ENCODE measurements around the gene PCNX1.

PCNX1 gene

GRCh38 chr14:70893858-70894291 lies 13.4 kb upstream of the PCNX1 start:
- no peak overlapping the region for H3K27ac ChIP-seq (ENCODE audit: low read length, poor library complexity, severe bottlenecking)
- H3K14ac ChIP-seq (ENCODE audit: low read length in 2 of 2): no peak overlapping the region
- no peaks in the 10 kb centered on the region for H3K9me3 ChIP-seq (ENCODE audit: control insufficient read depth, low read length)
- H2BK5ac ChIP-seq (ENCODE audit: low read depth, low read length, poor library complexity, severe bottlenecking): no peak overlapping the region
- no peak overlapping the region for H2BK12ac ChIP-seq (ENCODE audit: low read length in 2 of 2)
- H3K23ac ChIP-seq (ENCODE audit: low read length in 2 of 2): no peak overlapping the region
- H3K18ac ChIP-seq (ENCODE audit: low read depth in 1 of 2, low read length in 2 of 2): no peak overlapping the region
- no peak overlapping the region for H4K91ac ChIP-seq (ENCODE audit: low read length)
- WGBS: 92% methylated on average over 4 of the region's 5 CpGs
- H3K36me3 ChIP-seq (ENCODE audit: control insufficient read depth in 1 of 2, insufficient read depth in 2 of 2, low read depth in 1 of 2, low read length in 2 of 2): no peaks in the 10 kb centered on the region
- H2BK120ac ChIP-seq (ENCODE audit: low read depth, low read length): no peak overlapping the region
- H3K4me2 ChIP-seq (ENCODE audit: low read length, poor library complexity, severe bottlenecking): no peak overlapping the region
- no peak overlapping the region for H2AK5ac ChIP-seq (ENCODE audit: low read length, severe bottlenecking)
- H3K9ac ChIP-seq (ENCODE audit: low read length): no peak overlapping the region
- no peaks in the 10 kb centered on the region for H3K27me3 ChIP-seq (ENCODE audit: control insufficient read depth in 1 of 2, insufficient read depth in 1 of 2, low read length in 2 of 2)
- DNase-seq: no peak
- H3K4me1 ChIP-seq (ENCODE audit: control insufficient read depth, insufficient read depth, low read depth, low read length): peaks cover 4% of the 10 kb centered on the region
- no peak overlapping the region for H3K4ac ChIP-seq (ENCODE audit: low read depth in 1 of 2, low read length in 2 of 2)
- H2AFZ ChIP-seq (ENCODE audit: low read depth, low read length): no peak overlapping the region
- H3K4me3 ChIP-seq (ENCODE audit: insufficient read depth in 1 of 2, low read depth in 1 of 2, low read length in 2 of 2): no peak overlapping the region
- no peak overlapping the region for H2BK15ac ChIP-seq (ENCODE audit: low read depth, poor library complexity, severe bottlenecking)
- H4K8ac ChIP-seq (ENCODE audit: low read length): no peak overlapping the region
- H3K79me1 ChIP-seq (replicated peaks; ENCODE audit: low read length, poor library complexity, severe bottlenecking): no peaks in the 10 kb centered on the region

- DNase-seq: peak; percentile 62
- H3K9ac ChIP-seq (ENCODE audit: low read length): no peak overlapping the region
- H2BK120ac ChIP-seq (ENCODE audit: low read depth, low read length): no peak overlapping the region
- H3K14ac ChIP-seq (ENCODE audit: low read length in 2 of 2): no peak overlapping the region
- H3K23ac ChIP-seq (ENCODE audit: low read length in 2 of 2): no peak overlapping the region
- no peaks in the 10 kb centered on the region for H3K36me3 ChIP-seq (ENCODE audit: control insufficient read depth in 1 of 2, insufficient read depth in 2 of 2, low read depth in 1 of 2, low read length in 2 of 2)
- no peak overlapping the region for H3K4me3 ChIP-seq (ENCODE audit: insufficient read depth in 1 of 2, low read depth in 1 of 2, low read length in 2 of 2)
- H3K4me1 ChIP-seq (ENCODE audit: control insufficient read depth, insufficient read depth, low read depth, low read length): peaks cover 4% of the 10 kb centered on the region
- H3K27me3 ChIP-seq (ENCODE audit: control insufficient read depth in 1 of 2, insufficient read depth in 1 of 2, low read length in 2 of 2): no peaks in the 10 kb centered on the region
- H2BK12ac ChIP-seq (ENCODE audit: low read length in 2 of 2): no peak overlapping the region
- no peak overlapping the region for H3K4me2 ChIP-seq (ENCODE audit: low read length, poor library complexity, severe bottlenecking)
- no peak overlapping the region for H4K8ac ChIP-seq (ENCODE audit: low read length)
- H2BK15ac ChIP-seq (ENCODE audit: low read depth, poor library complexity, severe bottlenecking): no peak overlapping the region
- H3K27ac ChIP-seq (ENCODE audit: low read length, poor library complexity, severe bottlenecking): no peak overlapping the region
- no peak overlapping the region for H2AK5ac ChIP-seq (ENCODE audit: low read length, severe bottlenecking)
- H4K91ac ChIP-seq (ENCODE audit: low read length): no peak overlapping the region
- no peaks in the 10 kb centered on the region for H3K9me3 ChIP-seq (ENCODE audit: control insufficient read depth, low read length)
- H2BK5ac ChIP-seq (ENCODE audit: low read depth, low read length, poor library complexity, severe bottlenecking): no peak overlapping the region
- H3K79me1 ChIP-seq (replicated peaks; ENCODE audit: low read length, poor library complexity, severe bottlenecking): no peaks in the 10 kb centered on the region
- 25% methylated on average over 1 of the region's 2 CpGs for WGBS
- no peak overlapping the region for H2AFZ ChIP-seq (ENCODE audit: low read depth, low read length)
- H3K18ac ChIP-seq (ENCODE audit: low read depth in 1 of 2, low read length in 2 of 2): no peak overlapping the region
- no peak overlapping the region for H3K4ac ChIP-seq (ENCODE audit: low read depth in 1 of 2, low read length in 2 of 2)
Observed at GRCh38 chr14:70894868-70895267, 12.4 kb upstream of the PCNX1 start.

- H3K9ac ChIP-seq (ENCODE audit: low read length): no peak overlapping the region
- WGBS: 80% methylated on average over 1 of the region's 1 CpG
- no peak overlapping the region for H3K18ac ChIP-seq (ENCODE audit: low read depth in 1 of 2, low read length in 2 of 2)
- H3K4me3 ChIP-seq (ENCODE audit: insufficient read depth in 1 of 2, low read depth in 1 of 2, low read length in 2 of 2): no peak overlapping the region
- no peak overlapping the region for H2AFZ ChIP-seq (ENCODE audit: low read depth, low read length)
- H3K36me3 ChIP-seq (ENCODE audit: control insufficient read depth in 1 of 2, insufficient read depth in 2 of 2, low read depth in 1 of 2, low read length in 2 of 2): no peaks in the 10 kb centered on the region
- no peak overlapping the region for H3K4me2 ChIP-seq (ENCODE audit: low read length, poor library complexity, severe bottlenecking)
- H3K79me1 ChIP-seq (replicated peaks; ENCODE audit: low read length, poor library complexity, severe bottlenecking): no peaks in the 10 kb centered on the region
- H2BK5ac ChIP-seq (ENCODE audit: low read depth, low read length, poor library complexity, severe bottlenecking): no peak overlapping the region
- peaks cover 1% of the 10 kb centered on the region for H3K4me1 ChIP-seq (ENCODE audit: control insufficient read depth, insufficient read depth, low read depth, low read length)
- H3K27ac ChIP-seq (ENCODE audit: low read length, poor library complexity, severe bottlenecking): no peak overlapping the region
- H2BK15ac ChIP-seq (ENCODE audit: low read depth, poor library complexity, severe bottlenecking): no peak overlapping the region
- no peak overlapping the region for H3K4ac ChIP-seq (ENCODE audit: low read depth in 1 of 2, low read length in 2 of 2)
- H2BK120ac ChIP-seq (ENCODE audit: low read depth, low read length): no peak overlapping the region
- H3K9me3 ChIP-seq (ENCODE audit: control insufficient read depth, low read length): no peaks in the 10 kb centered on the region
- no peak overlapping the region for H2BK12ac ChIP-seq (ENCODE audit: low read length in 2 of 2)
- no peak overlapping the region for H4K91ac ChIP-seq (ENCODE audit: low read length)
- H3K14ac ChIP-seq (ENCODE audit: low read length in 2 of 2): no peak overlapping the region
- H2AK5ac ChIP-seq (ENCODE audit: low read length, severe bottlenecking): no peak overlapping the region
- H3K23ac ChIP-seq (ENCODE audit: low read length in 2 of 2): no peak overlapping the region
- H4K8ac ChIP-seq (ENCODE audit: low read length): no peak overlapping the region
- DNase-seq: no peak
- no peaks in the 10 kb centered on the region for H3K27me3 ChIP-seq (ENCODE audit: control insufficient read depth in 1 of 2, insufficient read depth in 1 of 2, low read length in 2 of 2)
Observed at GRCh38 chr14:70896317-70896716, 10.9 kb upstream of the PCNX1 start.

- peak; percentile 35 for DNase-seq
- peaks cover 7% of the 10 kb centered on the region for H3K4me1 ChIP-seq (ENCODE audit: control insufficient read depth, insufficient read depth, low read depth, low read length)
- no peak overlapping the region for H3K23ac ChIP-seq (ENCODE audit: low read length in 2 of 2)
- no peak overlapping the region for H3K4ac ChIP-seq (ENCODE audit: low read depth in 1 of 2, low read length in 2 of 2)
- no peak overlapping the region for H4K91ac ChIP-seq (ENCODE audit: low read length)
- H3K4me2 ChIP-seq (ENCODE audit: low read length, poor library complexity, severe bottlenecking): no peak overlapping the region
- H2AK5ac ChIP-seq (ENCODE audit: low read length, severe bottlenecking): peak overlapping the region; percentile 51
- no peak overlapping the region for H2BK15ac ChIP-seq (ENCODE audit: low read depth, poor library complexity, severe bottlenecking)
- H3K4me3 ChIP-seq (ENCODE audit: insufficient read depth in 1 of 2, low read depth in 1 of 2, low read length in 2 of 2): peak overlapping the region in 1 of 2 experiments; percentile 38
- no peaks in the 10 kb centered on the region for H3K36me3 ChIP-seq (ENCODE audit: control insufficient read depth in 1 of 2, insufficient read depth in 2 of 2, low read depth in 1 of 2, low read length in 2 of 2)
- no peaks in the 10 kb centered on the region for H3K9me3 ChIP-seq (ENCODE audit: control insufficient read depth, low read length)
- no peaks in the 10 kb centered on the region for H3K79me1 ChIP-seq (replicated peaks; ENCODE audit: low read length, poor library complexity, severe bottlenecking)
- no peak overlapping the region for H3K27ac ChIP-seq (ENCODE audit: low read length, poor library complexity, severe bottlenecking)
- 98% methylated on average over 3 of the region's 3 CpGs for WGBS
- H3K27me3 ChIP-seq (ENCODE audit: control insufficient read depth in 1 of 2, insufficient read depth in 1 of 2, low read length in 2 of 2): no peaks in the 10 kb centered on the region
- no peak overlapping the region for H2BK5ac ChIP-seq (ENCODE audit: low read depth, low read length, poor library complexity, severe bottlenecking)
- no peak overlapping the region for H2AFZ ChIP-seq (ENCODE audit: low read depth, low read length)
- H2BK120ac ChIP-seq (ENCODE audit: low read depth, low read length): no peak overlapping the region
- no peak overlapping the region for H4K8ac ChIP-seq (ENCODE audit: low read length)
- peak overlapping the region; percentile 7 for H3K9ac ChIP-seq (ENCODE audit: low read length)
- H3K14ac ChIP-seq (ENCODE audit: low read length in 2 of 2): no peak overlapping the region
- H3K18ac ChIP-seq (ENCODE audit: low read depth in 1 of 2, low read length in 2 of 2): peak overlapping the region in 1 of 2 experiments; percentile 58
- H2BK12ac ChIP-seq (ENCODE audit: low read length in 2 of 2): no peak overlapping the region
Observed at GRCh38 chr14:70896981-70897380, 10.3 kb upstream of the PCNX1 start.

Measured in mesenchymal stem cell (in vitro differentiated cells and primary cell).